Gastroesophageal sphincter (tissue), 4 donors: Measurements from ENCODE around the gene GFRA4. TPM values are rescaled to one million over a fixed set of nuclear protein-coding genes. Genes with fewer than 3 reads are reported as not detected.

Experiments used
- ATAC-seq: fragments of 150-250 bp; one replicate; pipeline ENCODE4 v1.9.1; 2016; ENCODE audit warnings: mild to moderate bottlenecking, moderate library complexity
- H3K27ac ChIP-seq, 4 donors: fragments of 200-600 bp; sonication (generic) in 3 of 4; 1 replicate in 3 of 4; 2 replicates in 1 of 4; pipeline ENCODE4 v1.5.1; 2016 to 2019
- H3K27me3 ChIP-seq: fragments of 200-600 bp; sonication (generic); one replicate; pipeline ENCODE4 v1.5.1; 2019
- H3K36me3 ChIP-seq, 2 donors: fragments of 200-600 bp; sonication (generic); one replicate each; pipeline ENCODE4 v1.5.1; 2019; ENCODE audit warnings: control low read depth in 1 of 2
- H3K4me1 ChIP-seq, 3 donors: fragments of 200-600 bp; sonication (generic); 1 replicate in 2 of 3; 2 replicates in 1 of 3; pipeline ENCODE4 v1.5.1; 2016 to 2019; ENCODE audit warnings: control low read depth in 2 of 3
- H3K4me3 ChIP-seq, 2 donors: fragments of 200-600 bp; sonication (generic); one replicate each; pipeline ENCODE4 v1.5.1; 2019; ENCODE audit warnings: mild to moderate bottlenecking in 1 of 2, moderate library complexity in 1 of 2
- H3K9me3 ChIP-seq, 3 donors: fragments of 200-600 bp; sonication (generic); one replicate each; pipeline ENCODE4 v1.5.1; 2017 to 2019; ENCODE audit warnings: control low read depth in 2 of 3
- EP300 ChIP-seq: sonication (generic); formaldehyde crosslinking; IDR thresholded peaks from one replicate; pipeline ENCODE4 v1.6.1; 2017; ENCODE audit warnings: antibody characterized with exemption, mild to moderate bottlenecking
- POLR2A ChIP-seq, 2 donors: fragments of 450-650 bp; IDR thresholded peaks; one replicate each; pipeline ENCODE4 v1.6.1; 2017; ENCODE audit warnings: antibody characterized with exemption in 2 of 2, mild to moderate bottlenecking in 2 of 2, moderate library complexity in 1 of 2
- POLR2AphosphoS5 ChIP-seq: sonication (generic); formaldehyde crosslinking; IDR thresholded peaks from one replicate; pipeline ENCODE4 v1.6.1; 2017; ENCODE audit warnings: antibody characterized with exemption
- WGBS, 2 donors: methylation state at CpG; one replicate each; pipeline ENCODE4 v1.1.5; 2018; ENCODE audit warnings: low coverage in 1 of 2; 5-methylcytosine and 5-hydroxymethylcytosine counted together
- total RNA-seq, 4 donors: library from RNA; depleted of rRNA; stranded (reverse); fragments of >200 nt; gene quantifications; one replicate each; pipeline ENCODE4 v1.1.0, GENCODE V29; 2016
- TF ChIP-seq, protein P1 (sequence below), 4 experiments: fragments of 200-600 bp in 2 of 4; fragments of 450-650 bp in 2 of 4; sonication (generic) in 1 of 4; IDR thresholded peaks; one replicate each; pipeline ENCODE4 v1.5.1; 2017 to 2019; ENCODE audit warnings: antibody characterized with exemption in 4 of 4, mild to moderate bottlenecking in 2 of 4, moderate library complexity in 2 of 4

GFRA4 gene
- total RNA-seq, 4 donors from 2014 or later, result not detected

GRCh38 chr20:3710011-3710466 is 46.8 kb upstream of the GFRA4 start:
- Histone ChIP-seq H3K27me3 (no peaks in the 10 kb centered on the region), H3K4me3 (peak overlapping the region in 1 of 2 donors; percentile 39), H3K4me1 (peaks cover 0 to 19% (median 7%) of the 10 kb centered on the region in 3 donors), H3K9me3 (no peaks in the 10 kb centered on the region), H3K36me3 (no peaks in the 10 kb centered on the region), H3K27ac (peak overlapping the region in 2 of 4 donors; percentile 10 to 31)
- peak; percentile 23 for ATAC-seq
- WGBS, 2 donors, result 47% methylated on average over 2 of the region's 6 CpGs; no CpG with 5 or more reads in 1 of the 2 donors
- TF ChIP-seq, protein P1, sequence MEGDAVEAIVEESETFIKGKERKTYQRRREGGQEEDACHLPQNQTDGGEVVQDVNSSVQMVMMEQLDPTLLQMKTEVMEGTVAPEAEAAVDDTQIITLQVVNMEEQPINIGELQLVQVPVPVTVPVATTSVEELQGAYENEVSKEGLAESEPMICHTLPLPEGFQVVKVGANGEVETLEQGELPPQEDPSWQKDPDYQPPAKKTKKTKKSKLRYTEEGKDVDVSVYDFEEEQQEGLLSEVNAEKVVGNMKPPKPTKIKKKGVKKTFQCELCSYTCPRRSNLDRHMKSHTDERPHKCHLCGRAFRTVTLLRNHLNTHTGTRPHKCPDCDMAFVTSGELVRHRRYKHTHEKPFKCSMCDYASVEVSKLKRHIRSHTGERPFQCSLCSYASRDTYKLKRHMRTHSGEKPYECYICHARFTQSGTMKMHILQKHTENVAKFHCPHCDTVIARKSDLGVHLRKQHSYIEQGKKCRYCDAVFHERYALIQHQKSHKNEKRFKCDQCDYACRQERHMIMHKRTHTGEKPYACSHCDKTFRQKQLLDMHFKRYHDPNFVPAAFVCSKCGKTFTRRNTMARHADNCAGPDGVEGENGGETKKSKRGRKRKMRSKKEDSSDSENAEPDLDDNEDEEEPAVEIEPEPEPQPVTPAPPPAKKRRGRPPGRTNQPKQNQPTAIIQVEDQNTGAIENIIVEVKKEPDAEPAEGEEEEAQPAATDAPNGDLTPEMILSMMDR (IDR thresholded peaks at IDR 0.05), result no peak
- TF ChIP-seq EP300, result no peak
- no peak for TF ChIP-seq POLR2A (IDR thresholded peaks at IDR 0.05)
- no peak for TF ChIP-seq POLR2AphosphoS5

DNA sequence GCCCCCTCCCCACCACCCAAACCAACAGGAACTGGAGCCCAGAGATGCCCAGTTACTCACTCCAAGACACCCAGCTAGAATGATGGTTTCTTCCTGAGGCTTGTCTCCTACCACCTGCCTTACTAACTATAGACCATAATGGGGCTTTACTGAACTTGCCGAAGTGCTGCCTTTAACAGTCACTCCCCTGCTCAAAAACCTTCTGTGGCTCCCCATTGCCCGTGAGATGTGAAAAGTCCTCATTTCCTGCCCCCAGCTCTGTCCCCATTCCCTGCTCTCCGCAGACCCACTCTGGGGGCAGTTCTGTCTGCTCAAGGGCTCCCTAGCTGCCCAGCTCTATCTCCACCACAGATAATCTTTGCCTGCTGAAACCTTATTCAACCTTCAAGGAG is 44.3 kb upstream of the GFRA4 start:
- Histone ChIP-seq H3K9me3 (no peaks in the 10 kb centered on the region), H3K4me1 (peaks cover 0 to 19% (median 7%) of the 10 kb centered on the region in 3 donors), H3K36me3 (no peaks in the 10 kb centered on the region), H3K27ac (no peak overlapping the region), H3K4me3 (no peak overlapping the region), H3K27me3 (no peaks in the 10 kb centered on the region)
- no peak for TF ChIP-seq POLR2AphosphoS5
- TF ChIP-seq POLR2A (IDR thresholded peaks at IDR 0.05), result no peak
- TF ChIP-seq, protein P1 (IDR thresholded peaks at IDR 0.05), result no peak
- TF ChIP-seq EP300, result no peak
- WGBS, 2 donors, result 94 to 100% methylated on average over 1 to 3 of the region's 3 CpGs
- ATAC-seq, result no peak

GRCh38 chr20:3706774-3707507 is 43.7 kb upstream of the GFRA4 start:
- H3K36me3 ChIP-seq, result no peaks in the 10 kb centered on the region
- no peak overlapping the region for H3K27ac ChIP-seq
- WGBS, 2 donors, result 100% methylated on average over 1 of the region's 10 CpGs; no CpG with 5 or more reads in 1 of the 2 donors
- H3K9me3 ChIP-seq, result no peaks in the 10 kb centered on the region
- no peak for TF ChIP-seq POLR2AphosphoS5
- TF ChIP-seq POLR2A (IDR thresholded peaks at IDR 0.05), result no peak
- no peak for TF ChIP-seq EP300
- TF ChIP-seq, protein P1 (IDR thresholded peaks at IDR 0.05), result no peak
- H3K4me1 ChIP-seq, result peaks cover 0 to 19% (median 7%) of the 10 kb centered on the region in 3 donors
- no peak overlapping the region for H3K4me3 ChIP-seq
- ATAC-seq, result peak; percentile 30
- no peaks in the 10 kb centered on the region for H3K27me3 ChIP-seq

GRCh38 chr20:3705970-3706739 is 43.0 kb upstream of the GFRA4 start:
- Histone ChIP-seq H3K27me3 (no peaks in the 10 kb centered on the region), H3K9me3 (no peaks in the 10 kb centered on the region), H3K4me1 (peaks cover 0 to 15% (median 7%) of the 10 kb centered on the region in 3 donors), H3K36me3 (no peaks in the 10 kb centered on the region), H3K4me3 (no peak overlapping the region), H3K27ac (no peak overlapping the region)
- no peak for ATAC-seq
- TF ChIP-seq POLR2A (IDR thresholded peaks at IDR 0.05) (no peak), EP300 (no peak), POLR2AphosphoS5 (no peak)
- TF ChIP-seq, protein P1 (IDR thresholded peaks at IDR 0.05), result no peak
- 90% methylated on average over 6 of the region's 31 CpGs; no CpG with 5 or more reads in 1 of the 2 donors for WGBS, 2 donors
